Measurements from ENCODE around the gene PTBP1. TPM values are rescaled to one million over a fixed set of nuclear protein-coding genes. Genes with fewer than 3 reads are reported as not detected.

Gene PTBP1
- total and polyA plus RNA-seq, 4 donors: 51.3 to 152 (median 114) TPM

DNA sequence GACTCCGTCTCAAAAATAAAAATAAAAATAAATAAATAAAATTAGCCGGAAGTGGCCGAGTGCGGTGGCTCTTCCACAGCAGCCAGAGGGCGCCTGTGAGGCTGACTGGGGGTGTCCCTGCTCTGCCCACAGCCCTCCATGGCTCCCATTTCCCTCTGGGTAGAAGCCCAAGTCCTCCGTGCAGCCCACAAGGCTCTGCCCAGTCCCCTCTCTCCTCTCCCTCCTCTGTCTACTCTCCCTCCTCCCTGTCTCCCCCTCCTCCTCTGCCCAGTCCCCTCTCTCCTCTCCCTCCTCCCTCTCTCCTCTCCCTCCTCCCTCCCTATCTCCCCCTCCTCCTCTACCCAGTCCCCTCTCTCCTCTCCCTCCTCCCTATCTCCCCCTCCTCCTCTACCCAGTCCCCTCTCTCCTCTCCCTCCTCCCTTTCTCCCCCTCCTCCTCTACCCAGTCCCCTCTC is 25.9 kb upstream of the PTBP1 start:
- Histone ChIP-seq H3K4me1 (ENCODE audit: control insufficient read depth, insufficient read depth, low read length) (peaks cover 3% of the 10 kb centered on the region), H3K9me3 (ENCODE audit: control insufficient read depth, insufficient read depth, low read length) (no peaks in the 10 kb centered on the region), H3K4me3 (ENCODE audit: low read depth, low read length) (no peak overlapping the region), H3K27me3 (ENCODE audit: control insufficient read depth, insufficient read depth, low read length) (no peaks in the 10 kb centered on the region), H3K36me3 (ENCODE audit: control insufficient read depth, insufficient read depth, low read length) (no peaks in the 10 kb centered on the region), H3K27ac (ENCODE audit: low read depth, low read length) (no peak overlapping the region)
- DNase-seq (ENCODE audit: low read depth in 4 of 6, low spot score in 6 of 6): no peak
- WGBS (ENCODE audit: insufficient coverage): 65% methylated on average over 5 of the region's 6 CpGs

DNA sequence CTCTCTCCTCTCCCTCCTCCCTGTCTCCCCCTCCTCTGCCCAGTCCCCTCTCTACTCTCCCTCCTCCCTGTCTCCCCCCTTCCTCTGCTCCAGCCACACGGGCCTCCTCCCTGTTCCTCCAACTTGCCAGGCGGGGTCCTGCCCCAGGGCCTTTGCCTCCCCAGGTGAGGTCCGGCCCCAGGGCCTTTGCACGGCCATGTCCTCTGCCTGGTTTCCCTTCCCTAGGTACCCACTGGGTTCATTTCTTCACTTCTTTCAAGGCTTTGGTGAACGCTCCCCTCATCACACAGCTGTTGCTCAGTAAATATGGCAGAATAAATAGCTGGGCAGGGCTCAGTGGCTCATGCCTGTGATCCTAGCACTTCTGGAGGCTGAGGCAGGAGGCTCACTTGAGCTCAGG is 25.2 kb upstream of the PTBP1 start:
- Histone ChIP-seq H3K27me3 (ENCODE audit: control insufficient read depth, insufficient read depth, low read length) (no peaks in the 10 kb centered on the region), H3K4me1 (ENCODE audit: control insufficient read depth, insufficient read depth, low read length) (peaks cover 3% of the 10 kb centered on the region), H3K36me3 (ENCODE audit: control insufficient read depth, insufficient read depth, low read length) (no peaks in the 10 kb centered on the region), H3K4me3 (ENCODE audit: low read depth, low read length) (no peak overlapping the region), H3K27ac (ENCODE audit: low read depth, low read length) (no peak overlapping the region), H3K9me3 (ENCODE audit: control insufficient read depth, insufficient read depth, low read length) (no peaks in the 10 kb centered on the region)
- DNase-seq (ENCODE audit: low read depth in 4 of 6, low spot score in 6 of 6): no peak
- 80% methylated on average over 4 of the region's 5 CpGs for WGBS (ENCODE audit: insufficient coverage)

DNA sequence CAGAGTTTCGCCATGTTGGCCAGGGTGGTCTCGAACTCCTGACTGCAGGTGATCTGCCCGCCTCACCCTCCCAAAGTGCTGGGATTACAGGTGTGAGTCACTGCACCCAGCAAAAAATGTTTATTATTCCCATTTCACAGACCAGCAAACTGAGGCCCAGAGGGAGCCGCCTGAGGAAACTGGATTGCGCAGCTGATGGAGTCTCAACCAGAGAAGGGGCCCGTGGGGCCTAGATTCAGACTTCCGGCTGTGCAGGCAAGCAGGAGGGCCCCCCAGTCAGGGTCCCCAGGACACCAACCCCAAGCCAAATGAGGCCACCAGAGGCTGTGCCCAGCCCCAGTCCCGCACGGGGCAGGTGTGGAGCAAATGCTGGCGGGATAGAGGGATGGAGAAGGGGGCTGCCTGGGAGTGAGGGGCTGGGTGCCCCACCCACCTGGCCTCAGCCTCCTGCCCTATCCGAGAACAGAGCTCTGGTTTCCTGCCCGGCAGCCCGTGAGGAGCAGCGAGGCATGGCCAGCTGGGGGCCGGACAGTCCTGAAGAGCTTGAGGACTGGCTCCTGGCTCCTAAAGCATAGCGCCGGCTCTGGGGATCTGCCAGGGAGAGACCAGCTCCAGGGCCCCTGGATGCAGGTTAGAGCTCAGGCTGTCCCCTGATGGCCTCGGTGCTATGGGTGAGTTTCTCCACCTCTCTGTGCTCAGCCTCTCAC is 24.4 kb upstream of the PTBP1 start:
- H3K27ac ChIP-seq (ENCODE audit: low read depth, low read length): no peak overlapping the region
- no peaks in the 10 kb centered on the region for H3K9me3 ChIP-seq (ENCODE audit: control insufficient read depth, insufficient read depth, low read length)
- no peak overlapping the region for H3K4me3 ChIP-seq (ENCODE audit: low read depth, low read length)
- no peaks in the 10 kb centered on the region for H3K27me3 ChIP-seq (ENCODE audit: control insufficient read depth, insufficient read depth, low read length)
- peaks cover 3% of the 10 kb centered on the region for H3K4me1 ChIP-seq (ENCODE audit: control insufficient read depth, insufficient read depth, low read length)
- DNase-seq (ENCODE audit: low read depth in 4 of 6, low spot score in 6 of 6): no peak
- 53% methylated on average over 15 of the region's 18 CpGs for WGBS (ENCODE audit: insufficient coverage)
- H3K36me3 ChIP-seq (ENCODE audit: control insufficient read depth, insufficient read depth, low read length): no peaks in the 10 kb centered on the region

DNA sequence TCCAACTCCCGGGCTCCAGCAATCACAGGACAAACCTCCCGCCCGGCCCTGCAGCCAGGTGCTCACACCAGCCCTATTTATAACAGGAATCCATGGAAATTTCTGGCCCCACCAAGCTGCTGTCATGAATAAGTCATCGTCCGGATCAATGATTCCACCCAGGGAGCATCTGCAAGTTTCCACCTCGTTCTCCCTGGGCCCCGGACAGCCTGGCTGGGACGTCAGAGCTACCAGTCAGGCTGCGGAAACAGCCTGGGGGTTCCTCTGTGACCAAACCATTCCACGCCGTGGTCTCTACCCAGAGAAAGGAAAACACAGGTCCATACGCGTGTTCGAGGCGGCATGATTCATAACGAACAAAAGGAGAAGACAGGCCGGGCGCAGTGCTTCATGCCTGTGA is 20.7 kb upstream of the PTBP1 start:
- Histone ChIP-seq H3K27me3 (ENCODE audit: control insufficient read depth, insufficient read depth, low read length) (no peaks in the 10 kb centered on the region), H3K4me1 (ENCODE audit: control insufficient read depth, insufficient read depth, low read length) (peaks cover 6% of the 10 kb centered on the region), H3K9me3 (ENCODE audit: control insufficient read depth, insufficient read depth, low read length) (no peaks in the 10 kb centered on the region), H3K27ac (ENCODE audit: low read depth, low read length) (no peak overlapping the region), H3K36me3 (ENCODE audit: control insufficient read depth, insufficient read depth, low read length) (no peaks in the 10 kb centered on the region), H3K4me3 (ENCODE audit: low read depth, low read length) (no peak overlapping the region)
- no peak for DNase-seq (ENCODE audit: low read depth in 4 of 6, low spot score in 6 of 6)
- 75% methylated on average over 17 of the region's 18 CpGs for WGBS (ENCODE audit: insufficient coverage)

DNA sequence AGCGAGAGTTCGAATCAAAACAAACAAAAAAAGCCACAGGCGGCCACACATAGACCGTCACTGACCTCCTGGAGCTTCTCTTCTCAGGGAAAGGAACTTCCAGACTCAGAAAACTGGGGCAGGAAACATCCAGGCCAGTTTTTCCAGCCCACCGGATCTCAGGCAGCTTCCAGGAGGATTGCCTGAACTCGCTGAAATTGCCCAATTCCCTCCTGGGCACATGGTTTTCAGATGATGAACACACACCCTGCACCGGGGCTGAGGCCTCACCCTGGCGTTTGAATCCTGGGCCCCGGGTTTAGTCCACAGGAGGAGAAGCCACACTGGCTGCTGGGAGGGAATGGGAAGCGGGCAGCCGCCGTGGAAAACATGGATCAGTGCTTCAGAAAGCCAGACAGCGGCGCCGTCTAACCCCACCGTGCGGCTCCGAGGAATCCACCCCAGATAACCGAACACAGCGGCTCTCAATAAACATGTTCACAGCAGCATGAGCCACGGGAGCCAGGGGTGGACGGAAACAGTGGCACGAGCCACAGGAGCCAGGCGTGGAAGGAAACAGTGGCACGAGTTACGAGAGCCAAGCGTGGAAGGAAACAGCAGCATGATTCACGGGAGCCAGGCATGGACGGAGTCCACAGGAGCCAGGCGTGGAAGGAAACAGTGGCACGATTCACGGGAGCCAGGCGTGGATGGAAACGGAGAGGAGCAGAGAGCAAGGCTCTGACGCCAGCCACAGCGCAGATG is 18.2 kb upstream of the PTBP1 start:
- Histone ChIP-seq H3K4me1 (ENCODE audit: control insufficient read depth, insufficient read depth, low read length) (peaks cover 22% of the 10 kb centered on the region), H3K27me3 (ENCODE audit: control insufficient read depth, insufficient read depth, low read length) (peaks cover 9% of the 10 kb centered on the region), H3K27ac (ENCODE audit: low read depth, low read length) (peak overlapping the region; percentile 29), H3K9me3 (ENCODE audit: control insufficient read depth, insufficient read depth, low read length) (no peaks in the 10 kb centered on the region), H3K36me3 (ENCODE audit: control insufficient read depth, insufficient read depth, low read length) (no peaks in the 10 kb centered on the region), H3K4me3 (ENCODE audit: low read depth, low read length) (no peak overlapping the region)
- 63% methylated on average over 36 of the region's 36 CpGs for WGBS (ENCODE audit: insufficient coverage)
- DNase-seq (ENCODE audit: low read depth in 4 of 6, low spot score in 6 of 6): peak in 2 of 6 donors; percentile 23 to 54

DNA sequence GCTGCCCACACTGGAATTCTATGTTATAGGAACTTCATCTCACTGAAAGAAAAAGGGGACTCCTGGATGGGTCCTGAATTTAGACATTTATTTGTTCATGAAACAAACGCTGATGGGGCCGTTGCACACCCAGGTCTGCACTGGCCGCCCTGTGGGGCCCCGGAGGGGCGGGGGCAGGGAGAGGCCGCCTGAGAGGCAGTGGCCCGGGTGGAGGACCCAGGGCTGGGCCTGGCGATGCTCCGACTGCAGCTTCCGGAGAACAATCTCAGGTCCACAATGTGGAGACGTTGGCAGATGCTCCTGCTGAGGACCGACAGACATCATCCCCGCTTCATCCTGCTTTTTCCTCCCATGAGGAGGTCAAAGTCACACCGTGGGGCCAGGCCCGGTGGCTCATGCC is 16.3 kb upstream of the PTBP1 start:
- no peak overlapping the region for H3K4me3 ChIP-seq (ENCODE audit: low read depth, low read length)
- DNase-seq (ENCODE audit: low read depth in 4 of 6, low spot score in 6 of 6): no peak
- H3K9me3 ChIP-seq (ENCODE audit: control insufficient read depth, insufficient read depth, low read length): no peaks in the 10 kb centered on the region
- H3K4me1 ChIP-seq (ENCODE audit: control insufficient read depth, insufficient read depth, low read length): peaks cover 22% of the 10 kb centered on the region
- no peaks in the 10 kb centered on the region for H3K36me3 ChIP-seq (ENCODE audit: control insufficient read depth, insufficient read depth, low read length)
- no peak overlapping the region for H3K27ac ChIP-seq (ENCODE audit: low read depth, low read length)
- H3K27me3 ChIP-seq (ENCODE audit: control insufficient read depth, insufficient read depth, low read length): peaks cover 9% of the 10 kb centered on the region
- 83% methylated on average over 15 of the region's 15 CpGs for WGBS (ENCODE audit: insufficient coverage)

DNA sequence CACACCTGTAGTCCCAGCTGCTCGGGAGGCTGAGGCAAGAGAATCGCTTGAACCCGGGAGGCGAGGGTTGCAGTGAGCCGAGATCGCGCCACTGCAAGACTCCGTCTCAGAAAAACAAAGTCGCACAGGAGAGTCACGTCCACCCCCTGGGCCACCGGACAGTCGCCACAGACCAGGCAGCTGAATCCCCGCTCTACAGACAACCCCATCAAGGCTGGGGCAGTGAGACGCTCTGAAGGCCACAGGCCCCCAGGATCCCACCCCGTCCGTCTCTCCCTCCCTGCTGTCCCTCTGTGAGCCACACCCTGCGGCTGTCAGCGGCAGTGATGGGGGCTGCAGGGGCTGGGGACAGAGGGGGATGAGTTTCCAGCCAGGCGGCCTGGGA is 15.5 kb upstream of the PTBP1 start:
- Histone ChIP-seq H3K27me3 (ENCODE audit: control insufficient read depth, insufficient read depth, low read length) (peaks cover 9% of the 10 kb centered on the region), H3K4me3 (ENCODE audit: low read depth, low read length) (no peak overlapping the region), H3K27ac (ENCODE audit: low read depth, low read length) (peak overlapping the region; percentile 71), H3K36me3 (ENCODE audit: control insufficient read depth, insufficient read depth, low read length) (no peaks in the 10 kb centered on the region), H3K4me1 (ENCODE audit: control insufficient read depth, insufficient read depth, low read length) (peaks cover 22% of the 10 kb centered on the region), H3K9me3 (ENCODE audit: control insufficient read depth, insufficient read depth, low read length) (no peaks in the 10 kb centered on the region)
- DNase-seq (ENCODE audit: low read depth in 4 of 6, low spot score in 6 of 6): no peak
- WGBS (ENCODE audit: insufficient coverage): 90% methylated on average over 15 of the region's 19 CpGs

DNA sequence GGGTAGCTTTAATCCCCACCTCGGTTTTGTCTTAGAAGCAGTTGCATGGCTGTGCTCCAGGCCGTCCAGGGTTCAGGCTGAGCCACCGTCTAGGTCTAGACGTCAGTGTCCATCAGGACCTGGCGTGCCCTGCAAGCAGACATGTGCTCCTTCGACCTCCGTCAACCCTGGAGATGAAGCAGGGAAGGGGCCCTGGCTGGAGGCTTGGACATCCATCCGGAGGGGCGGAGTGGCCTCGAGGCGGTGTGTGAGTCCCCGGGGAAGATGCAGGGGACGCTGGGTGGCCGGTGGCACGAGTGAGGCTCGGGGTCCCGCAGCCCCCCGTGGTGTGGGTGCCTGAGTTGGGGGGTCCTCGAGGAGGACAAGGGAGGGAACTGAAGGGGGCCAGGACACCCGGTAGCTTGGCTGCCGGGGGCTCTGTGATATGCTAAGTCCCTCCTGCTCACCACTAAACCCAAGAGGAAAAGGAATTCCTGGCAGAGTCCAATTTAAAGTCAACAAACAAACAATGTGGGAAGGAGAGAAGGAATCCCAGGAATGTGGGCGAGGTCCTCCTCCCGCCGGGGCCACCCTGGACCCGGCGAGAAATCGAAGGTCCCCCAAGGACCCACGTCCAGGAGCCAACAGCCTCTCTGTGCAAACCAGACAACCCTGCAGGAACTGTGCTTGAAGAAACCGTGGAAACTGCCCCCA is 14.9 kb upstream of the PTBP1 start:
- H3K27ac ChIP-seq (ENCODE audit: low read depth, low read length): peak overlapping the region; percentile 71
- H3K4me3 ChIP-seq (ENCODE audit: low read depth, low read length): peak overlapping the region; percentile 9
- no peaks in the 10 kb centered on the region for H3K9me3 ChIP-seq (ENCODE audit: control insufficient read depth, insufficient read depth, low read length)
- H3K36me3 ChIP-seq (ENCODE audit: control insufficient read depth, insufficient read depth, low read length): no peaks in the 10 kb centered on the region
- H3K27me3 ChIP-seq (ENCODE audit: control insufficient read depth, insufficient read depth, low read length): peaks cover 9% of the 10 kb centered on the region
- peaks cover 22% of the 10 kb centered on the region for H3K4me1 ChIP-seq (ENCODE audit: control insufficient read depth, insufficient read depth, low read length)
- 21% methylated on average over 25 of the region's 29 CpGs for WGBS (ENCODE audit: insufficient coverage)
- peak in 1 of 6 donors; percentile 50 for DNase-seq (ENCODE audit: low read depth in 4 of 6, low spot score in 6 of 6)

DNA sequence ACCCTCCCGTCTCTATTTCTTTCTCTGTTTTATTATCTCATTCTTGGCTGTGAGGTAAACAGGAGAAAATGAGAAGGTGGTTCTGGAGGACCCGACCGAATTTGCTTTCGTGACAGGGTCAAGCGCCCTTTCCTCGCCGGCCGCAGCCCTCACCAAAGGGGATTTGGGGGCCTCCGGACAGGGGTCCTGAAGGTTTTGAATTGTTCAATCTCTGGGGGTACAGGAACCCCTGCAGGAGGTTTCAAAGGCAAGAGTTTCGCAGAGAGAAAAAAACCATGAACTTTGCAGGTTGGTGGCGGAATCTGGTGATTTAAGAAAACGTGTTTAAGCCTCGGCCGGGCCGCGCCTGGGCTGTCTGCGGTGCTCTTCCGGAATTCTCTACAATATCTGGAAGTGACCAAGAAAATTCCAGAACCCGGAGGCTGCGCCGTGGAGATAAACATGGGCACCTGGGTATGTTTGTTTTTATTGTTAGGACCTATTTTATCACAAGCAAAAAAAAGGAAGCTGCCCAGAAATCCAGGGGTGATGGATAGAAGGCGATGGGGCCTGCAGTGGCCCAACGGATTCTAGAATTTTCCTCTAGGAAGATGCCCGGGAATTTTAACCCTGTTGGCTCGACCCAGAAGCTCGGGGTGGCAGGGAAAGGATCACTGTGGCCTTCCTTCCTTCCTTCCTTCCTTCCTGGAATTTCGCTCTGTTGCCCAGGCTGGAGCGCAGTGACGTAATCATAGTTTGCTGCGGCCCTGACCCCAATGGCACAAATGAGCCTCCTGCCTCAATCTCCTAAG is 14.2 kb upstream of the PTBP1 start:
- Histone ChIP-seq H3K27me3 (ENCODE audit: control insufficient read depth, insufficient read depth, low read length) (peaks cover 9% of the 10 kb centered on the region), H3K4me1 (ENCODE audit: control insufficient read depth, insufficient read depth, low read length) (peaks cover 28% of the 10 kb centered on the region), H3K4me3 (ENCODE audit: low read depth, low read length) (peak overlapping the region; percentile 9), H3K27ac (ENCODE audit: low read depth, low read length) (peak overlapping the region; percentile 71), H3K9me3 (ENCODE audit: control insufficient read depth, insufficient read depth, low read length) (no peaks in the 10 kb centered on the region), H3K36me3 (ENCODE audit: control insufficient read depth, insufficient read depth, low read length) (no peaks in the 10 kb centered on the region)
- no peak for DNase-seq (ENCODE audit: low read depth in 4 of 6, low spot score in 6 of 6)
- WGBS (ENCODE audit: insufficient coverage): 75% methylated on average over 29 of the region's 30 CpGs
